ENCODE measurements around the gene TBC1D4.
"Not testable (repeated sequence)": the region's sequence is repeated elsewhere in the genome, so short reads cannot be mapped to it uniquely, and the experiment has no call there.

TBC1D4 gene

DNA sequence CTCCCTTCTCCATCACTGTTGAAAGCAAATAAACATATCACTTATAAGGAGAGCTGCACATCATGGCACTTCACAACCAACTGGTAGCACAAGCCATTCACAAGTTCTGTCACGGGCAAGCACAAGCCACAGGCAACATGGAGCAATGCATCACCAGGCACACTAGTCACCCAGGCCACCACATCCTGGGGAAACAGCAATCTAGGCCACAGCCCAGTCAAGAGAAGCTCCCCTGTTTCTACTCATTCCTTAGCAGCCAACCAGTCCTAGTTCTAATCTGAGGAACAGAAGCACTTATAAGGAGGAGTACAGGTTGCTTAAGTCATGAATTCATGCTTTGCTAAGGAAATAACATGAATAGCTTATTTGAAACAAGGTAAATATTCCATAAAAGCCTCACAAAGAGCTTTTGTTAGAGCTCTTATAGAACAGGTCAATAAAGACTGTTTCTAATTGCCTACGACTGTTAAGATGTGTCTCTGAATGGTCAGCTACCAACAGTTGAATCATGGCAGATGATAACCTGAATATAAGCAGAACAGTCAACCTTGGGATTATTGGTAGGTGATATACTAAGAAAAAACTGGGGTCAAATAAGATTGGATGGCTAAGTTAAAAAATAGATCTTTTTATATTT lies 169.0 kb downstream of the TBC1D4 start:
- Histone ChIP-seq H3K27ac (no peak overlapping the region), H3K4me3 (ENCODE audit: low read depth, low read length) (no peak overlapping the region), H3K36me3 (no peaks in the 10 kb centered on the region), H3K9me3 (ENCODE audit: severe bottlenecking) (no peaks in the 10 kb centered on the region), H3K27me3 (ENCODE audit: insufficient read depth, low read depth, severe bottlenecking) (no peaks in the 10 kb centered on the region)
- no peak for DNase-seq
- TF ChIP-seq, protein P1, sequence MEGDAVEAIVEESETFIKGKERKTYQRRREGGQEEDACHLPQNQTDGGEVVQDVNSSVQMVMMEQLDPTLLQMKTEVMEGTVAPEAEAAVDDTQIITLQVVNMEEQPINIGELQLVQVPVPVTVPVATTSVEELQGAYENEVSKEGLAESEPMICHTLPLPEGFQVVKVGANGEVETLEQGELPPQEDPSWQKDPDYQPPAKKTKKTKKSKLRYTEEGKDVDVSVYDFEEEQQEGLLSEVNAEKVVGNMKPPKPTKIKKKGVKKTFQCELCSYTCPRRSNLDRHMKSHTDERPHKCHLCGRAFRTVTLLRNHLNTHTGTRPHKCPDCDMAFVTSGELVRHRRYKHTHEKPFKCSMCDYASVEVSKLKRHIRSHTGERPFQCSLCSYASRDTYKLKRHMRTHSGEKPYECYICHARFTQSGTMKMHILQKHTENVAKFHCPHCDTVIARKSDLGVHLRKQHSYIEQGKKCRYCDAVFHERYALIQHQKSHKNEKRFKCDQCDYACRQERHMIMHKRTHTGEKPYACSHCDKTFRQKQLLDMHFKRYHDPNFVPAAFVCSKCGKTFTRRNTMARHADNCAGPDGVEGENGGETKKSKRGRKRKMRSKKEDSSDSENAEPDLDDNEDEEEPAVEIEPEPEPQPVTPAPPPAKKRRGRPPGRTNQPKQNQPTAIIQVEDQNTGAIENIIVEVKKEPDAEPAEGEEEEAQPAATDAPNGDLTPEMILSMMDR (IDR thresholded peaks at IDR 0.05; ENCODE audit: low read depth, low read length), result no peak

DNA sequence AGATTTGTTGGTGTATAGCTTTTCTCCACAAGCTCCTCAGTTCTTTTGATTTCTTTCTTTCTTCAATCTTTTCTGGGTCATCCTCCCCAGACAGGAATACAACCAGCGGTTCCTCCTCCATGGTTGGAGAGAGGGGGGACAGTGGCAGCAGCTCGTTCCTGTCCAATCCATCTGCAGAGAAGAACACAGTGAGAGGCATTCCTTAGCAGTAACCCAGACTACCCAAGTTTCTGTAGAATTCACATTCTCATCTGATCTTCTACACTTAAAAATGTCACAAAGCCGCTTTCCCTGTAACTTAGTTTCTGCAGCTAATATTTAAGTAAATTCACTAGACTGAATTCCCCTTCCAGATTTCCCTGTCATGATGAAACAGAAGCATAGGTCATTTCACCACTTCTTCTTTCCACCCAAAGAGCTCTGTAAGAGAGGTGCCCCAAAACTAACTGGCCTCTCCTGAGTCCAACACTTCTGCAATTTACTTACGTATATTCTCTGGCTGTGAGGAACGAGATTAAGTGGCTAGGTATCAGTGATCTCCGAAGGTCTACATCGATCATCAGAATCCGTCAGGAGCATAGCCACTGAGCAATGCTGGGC lies 171.9 kb downstream of the TBC1D4 start:
- Histone ChIP-seq H3K27me3 (ENCODE audit: insufficient read depth, low read depth, severe bottlenecking) (no peaks in the 10 kb centered on the region), H3K4me3 (ENCODE audit: low read depth, low read length) (no peak overlapping the region), H3K9me3 (ENCODE audit: severe bottlenecking) (no peaks in the 10 kb centered on the region), H3K27ac (no peak overlapping the region), H3K36me3 (no peaks in the 10 kb centered on the region)
- TF ChIP-seq, protein P1 (IDR thresholded peaks at IDR 0.05; ENCODE audit: low read depth, low read length), result no peak
- DNase-seq, result no peak

DNA sequence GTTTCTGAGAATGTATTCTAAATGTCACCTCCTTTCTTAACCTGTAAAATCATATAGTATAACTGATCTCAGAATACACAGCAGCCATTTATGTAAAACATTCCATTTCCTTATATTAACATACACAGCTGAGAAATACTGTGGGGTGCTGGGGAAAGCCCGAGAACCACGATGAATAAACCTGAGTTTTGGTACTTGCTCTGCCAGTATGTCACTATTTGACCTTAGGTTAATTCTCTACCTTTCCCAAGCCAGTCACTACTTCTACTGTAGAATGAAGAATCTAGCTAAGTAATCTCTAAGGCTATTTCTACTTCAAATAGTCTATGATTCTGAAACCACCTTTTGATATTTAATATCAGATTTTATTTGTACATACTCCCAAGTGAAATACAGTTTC lies 173.7 kb downstream of the TBC1D4 start:
- Histone ChIP-seq H3K4me3 (ENCODE audit: low read depth, low read length) (no peak overlapping the region), H3K9me3 (ENCODE audit: severe bottlenecking) (no peaks in the 10 kb centered on the region), H3K27ac (no peak overlapping the region), H3K36me3 (no peaks in the 10 kb centered on the region), H3K27me3 (ENCODE audit: insufficient read depth, low read depth, severe bottlenecking) (no peaks in the 10 kb centered on the region)
- TF ChIP-seq, protein P1 (IDR thresholded peaks at IDR 0.05; ENCODE audit: low read depth, low read length), result no peak
- no peak for DNase-seq

- Histone ChIP-seq H3K27me3 (ENCODE audit: insufficient read depth, low read depth, severe bottlenecking) (no peaks in the 10 kb centered on the region), H3K4me3 (ENCODE audit: low read depth, low read length) (no peak overlapping the region), H3K9me3 (ENCODE audit: severe bottlenecking) (no peaks in the 10 kb centered on the region), H3K27ac (no peak overlapping the region), H3K36me3 (no peaks in the 10 kb centered on the region)
- no peak for DNase-seq
- TF ChIP-seq, protein P1 (IDR thresholded peaks at IDR 0.05; ENCODE audit: low read depth, low read length), result no peak
These were observed 174.5 kb downstream of the TBC1D4 start for GRCh38 chr13:75307370-75307949.

GRCh38 chr13:75306967-75307366 lies 175.0 kb downstream of the TBC1D4 start:
- not testable (repeated sequence) for H3K36me3 ChIP-seq; H3K27ac ChIP-seq; H3K27me3 ChIP-seq (ENCODE audit: insufficient read depth, low read depth, severe bottlenecking); H3K9me3 ChIP-seq (ENCODE audit: severe bottlenecking); DNase-seq; H3K4me3 ChIP-seq (ENCODE audit: low read depth, low read length)

- DNase-seq, result no peak
- TF ChIP-seq, protein P1 (IDR thresholded peaks at IDR 0.05; ENCODE audit: low read depth, low read length), result no peak
These were observed 176.9 kb downstream of the TBC1D4 start for GRCh38 chr13:75305059-75305458.

More at GRCh38 chr13:75305059-75305458, 176.9 kb downstream of the TBC1D4 start:
- no peaks in the 10 kb centered on the region for H3K36me3 ChIP-seq
- H3K9me3 ChIP-seq (ENCODE audit: severe bottlenecking), result no peaks in the 10 kb centered on the region
- H3K27ac ChIP-seq, result no peak overlapping the region
- H3K27me3 ChIP-seq (ENCODE audit: insufficient read depth, low read depth, severe bottlenecking), result no peaks in the 10 kb centered on the region
- H3K4me3 ChIP-seq (ENCODE audit: low read depth, low read length), result no peak overlapping the region

Data from WERI-Rb-1 (cell line).